HG03457 (cell line): Measurements from ENCODE around the gene ATG16L2.

Experiments used
- ATAC-seq: cut with Tn5 transposase; IDR thresholded peaks from one replicate; pipeline ENCODE4 v1.9.1; 2021; ENCODE audit warnings: moderate number of reproducible peaks; ENCODE audit not compliant: unreplicated experiment

ATG16L2 gene

DNA sequence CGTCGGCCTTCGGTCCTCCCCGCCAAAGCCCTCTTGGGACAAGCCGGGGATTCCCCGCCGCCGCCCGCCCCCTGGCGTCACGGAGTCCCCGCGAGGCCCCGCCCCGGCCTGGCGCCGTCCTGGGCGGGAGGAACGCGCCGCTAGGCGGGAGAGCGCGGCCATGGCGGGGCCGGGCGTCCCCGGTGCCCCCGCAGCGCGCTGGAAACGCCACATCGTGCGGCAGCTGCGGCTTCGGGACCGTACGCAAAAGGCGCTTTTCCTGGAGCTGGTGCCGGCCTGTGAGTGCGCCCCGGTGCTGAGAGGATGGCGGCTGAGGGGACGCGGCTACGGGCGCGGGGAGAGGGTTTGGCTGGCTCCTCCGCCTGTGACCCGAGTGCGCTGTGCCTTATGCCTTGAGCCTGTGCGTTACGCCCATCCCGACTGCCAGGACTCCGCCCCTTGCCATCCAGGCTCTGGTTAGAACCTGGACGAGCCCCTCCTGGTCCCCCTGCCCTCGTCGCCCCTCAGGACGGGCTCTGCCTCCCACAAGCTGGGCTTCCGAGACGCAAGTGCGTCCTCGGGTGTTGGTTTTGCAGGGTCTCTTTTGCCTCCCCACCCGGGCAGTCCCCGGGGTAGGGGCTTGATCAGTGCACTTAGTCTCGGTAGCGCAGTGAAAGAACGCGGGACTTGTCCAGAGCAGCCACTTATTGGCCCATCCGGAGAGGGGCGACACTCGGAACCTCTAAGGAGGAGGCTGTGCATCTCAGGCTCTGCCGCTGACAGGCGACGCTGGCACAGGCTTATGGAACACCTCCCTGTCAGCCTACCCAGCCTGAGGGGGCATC, at the start of gene ATG16L2:
Gene ATG16L2 (plus strand): TSS at position 126 of the 824 bp plus-strand sequence. CDS start 35 bp downstream, at position 161.
- ATAC-seq, result peak; percentile 38

GRCh38 chr11:72764503-72764902, 49.7 kb upstream of the ATG16L2 start:
- no peak for ATAC-seq

DNA sequence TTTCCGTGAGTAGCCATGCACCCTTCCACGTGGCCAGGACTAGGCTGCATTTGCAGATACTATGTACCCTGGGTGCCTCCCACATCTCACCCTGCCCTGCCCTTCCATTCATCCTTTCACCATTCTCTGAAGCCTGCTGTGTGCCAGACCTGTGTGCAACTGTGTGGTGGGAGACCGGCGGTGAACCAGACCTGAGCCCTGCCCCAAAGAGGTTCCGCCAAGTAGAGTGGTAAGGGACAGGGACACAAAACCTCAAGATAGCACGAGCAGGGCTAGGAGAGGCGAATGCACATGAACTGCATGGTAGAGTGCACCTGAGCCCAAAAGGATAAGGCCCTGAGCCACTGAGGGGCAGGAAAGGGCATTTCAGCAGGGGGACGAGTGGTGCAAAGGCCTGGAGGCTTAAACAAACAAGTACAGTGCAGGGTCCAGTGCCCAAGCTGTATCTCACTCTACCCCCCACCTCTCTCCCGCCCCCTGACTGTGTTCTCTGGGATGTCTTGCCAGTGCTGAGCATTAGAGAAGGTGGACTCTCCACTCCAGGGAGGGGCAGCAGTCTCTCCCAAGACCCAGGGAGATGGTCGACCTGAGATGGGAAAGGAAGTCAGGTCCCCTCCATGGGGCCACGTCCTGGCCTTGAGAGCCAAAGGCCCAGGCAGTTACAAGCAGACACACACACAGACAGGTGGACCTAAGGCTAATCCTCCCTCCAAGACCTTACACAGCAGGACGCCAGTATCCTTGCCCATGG, 47.9 kb upstream of the ATG16L2 start:
- ATAC-seq, result no peak

DNA sequence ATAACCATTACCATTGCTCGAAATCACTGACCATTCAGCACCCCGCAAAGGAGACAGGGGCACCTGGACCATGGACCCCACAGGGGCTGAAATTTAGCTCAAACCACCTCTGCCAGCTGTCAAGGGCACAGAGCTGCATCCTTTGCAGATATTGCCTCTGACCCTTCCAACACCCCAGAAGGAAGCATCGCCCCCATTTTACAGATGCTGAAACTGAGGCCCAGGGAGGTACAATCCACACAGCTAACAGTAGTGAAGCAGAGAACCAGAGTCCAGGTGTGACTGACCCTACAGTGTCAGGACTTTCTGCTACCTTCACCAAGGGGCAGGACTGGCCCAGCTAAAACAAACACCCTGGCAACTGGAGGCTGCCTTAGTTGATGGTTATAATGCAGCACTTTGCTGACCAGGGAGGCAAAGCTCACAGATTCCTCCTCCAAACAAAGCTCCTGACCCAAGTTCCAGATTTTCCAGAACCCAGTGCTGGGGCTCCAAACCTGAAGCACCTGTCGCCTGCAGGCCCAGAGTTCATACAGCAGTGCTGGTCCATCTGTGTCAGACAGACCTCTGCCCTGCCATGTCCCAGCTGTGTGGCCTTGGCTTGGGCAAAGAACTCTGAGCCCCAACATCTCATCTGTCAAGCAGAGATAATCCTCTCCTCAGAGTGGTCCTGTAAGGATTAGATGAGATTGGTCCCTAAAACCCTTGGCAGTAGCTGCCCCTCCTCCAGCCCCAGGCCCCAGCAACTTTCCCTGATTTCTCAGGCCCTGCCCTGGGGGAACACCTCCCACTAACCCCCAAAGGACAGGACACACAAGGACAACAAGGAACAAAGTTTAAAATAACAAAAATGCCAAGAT, 46.8 kb upstream of the ATG16L2 start:
- ATAC-seq, result no peak

GRCh38 chr11:72768581-72768980, 45.6 kb upstream of the ATG16L2 start:
- no peak for ATAC-seq

GRCh38 chr11:72769680-72770079, 44.5 kb upstream of the ATG16L2 start:
- ATAC-seq, result no peak

- no peak for ATAC-seq
Measured at GRCh38 chr11:72770799-72771198, 43.4 kb upstream of the ATG16L2 start.

DNA sequence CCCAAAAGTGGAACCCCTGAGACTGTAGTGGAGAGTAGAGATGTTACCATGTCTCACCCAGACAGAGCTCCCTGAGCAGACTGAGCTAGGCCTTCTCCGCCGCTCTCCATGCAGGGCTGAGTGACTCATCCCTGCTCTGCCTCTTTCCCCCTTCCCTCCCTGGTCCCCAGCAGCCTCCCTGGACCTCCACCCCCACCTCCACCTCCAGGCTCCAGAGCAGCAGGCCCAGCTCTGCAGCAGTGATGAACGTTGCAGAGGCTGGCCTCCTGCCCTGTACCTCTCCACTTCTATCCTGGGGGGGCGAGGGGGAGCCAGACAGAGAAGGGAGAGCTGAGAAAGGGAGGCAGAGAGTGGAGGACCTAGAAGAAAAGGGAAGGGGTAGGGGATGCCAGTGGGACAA, 42.7 kb upstream of the ATG16L2 start:
- ATAC-seq, result no peak

- no peak for ATAC-seq
Measured at GRCh38 chr11:72772059-72772458, 42.2 kb upstream of the ATG16L2 start.

- ATAC-seq, result no peak
Measured at GRCh38 chr11:72773291-72773690, 40.9 kb upstream of the ATG16L2 start.

GRCh38 chr11:72773696-72774095, 40.5 kb upstream of the ATG16L2 start:
- ATAC-seq, result no peak

DNA sequence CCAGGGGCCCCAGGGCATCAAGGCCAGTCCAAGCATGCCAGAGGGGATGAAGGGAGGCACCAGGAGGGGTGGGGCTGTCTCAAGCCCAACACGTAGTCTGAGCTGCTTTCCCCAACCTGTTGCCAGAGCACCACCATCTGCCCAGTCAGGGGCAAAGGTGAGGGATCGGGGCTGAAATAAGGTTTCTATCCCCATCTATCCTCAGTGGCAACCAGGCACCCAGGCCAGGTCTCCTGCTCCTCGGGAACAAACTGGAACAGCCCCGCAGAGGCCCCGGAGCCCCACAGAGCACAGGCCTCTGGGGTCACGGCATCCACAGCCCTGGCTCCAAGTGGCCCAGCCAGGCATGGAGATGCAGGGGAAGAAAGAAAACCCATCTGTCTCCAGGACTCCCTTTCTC, 39.7 kb upstream of the ATG16L2 start:
- no peak for ATAC-seq

DNA sequence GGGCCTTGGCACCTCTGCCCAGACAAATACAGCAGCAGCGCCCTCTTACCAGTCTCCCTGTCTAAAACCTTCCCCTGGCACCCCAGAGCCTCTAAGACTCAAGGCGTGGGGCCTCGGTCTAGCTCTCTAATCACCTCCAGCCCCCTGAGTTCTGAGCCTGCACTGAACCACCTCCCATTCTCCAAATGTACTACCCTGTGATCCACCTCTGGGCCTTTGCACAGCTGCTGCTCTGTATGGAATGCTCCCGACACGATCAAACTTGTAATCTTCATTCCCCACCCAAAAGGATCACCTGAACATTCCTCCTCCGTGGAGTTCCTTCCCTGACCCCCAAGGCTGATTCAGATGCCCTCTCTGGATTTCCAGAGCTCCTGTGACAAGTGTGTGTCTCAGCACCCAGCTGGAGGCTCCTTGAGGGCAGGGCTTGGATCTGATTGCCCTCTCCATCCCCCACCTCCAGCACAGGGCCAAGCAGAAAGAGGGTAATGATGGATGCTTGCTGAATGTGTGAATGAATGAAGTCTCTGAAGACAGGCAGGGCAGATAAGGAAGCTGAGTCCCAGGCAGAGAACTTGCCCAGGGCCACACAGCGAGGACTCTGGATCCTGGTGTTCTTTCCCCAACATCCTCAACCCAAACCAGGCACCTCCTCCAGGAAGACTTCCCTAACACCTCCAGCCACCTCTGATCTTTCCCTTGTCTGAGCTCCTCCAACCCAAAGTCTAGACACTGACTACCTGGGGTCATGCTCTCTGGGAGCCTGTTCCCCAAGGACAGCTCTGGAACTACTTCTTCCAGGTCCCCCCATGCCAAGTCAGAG, 38.7 kb upstream of the ATG16L2 start:
- no peak for ATAC-seq

DNA sequence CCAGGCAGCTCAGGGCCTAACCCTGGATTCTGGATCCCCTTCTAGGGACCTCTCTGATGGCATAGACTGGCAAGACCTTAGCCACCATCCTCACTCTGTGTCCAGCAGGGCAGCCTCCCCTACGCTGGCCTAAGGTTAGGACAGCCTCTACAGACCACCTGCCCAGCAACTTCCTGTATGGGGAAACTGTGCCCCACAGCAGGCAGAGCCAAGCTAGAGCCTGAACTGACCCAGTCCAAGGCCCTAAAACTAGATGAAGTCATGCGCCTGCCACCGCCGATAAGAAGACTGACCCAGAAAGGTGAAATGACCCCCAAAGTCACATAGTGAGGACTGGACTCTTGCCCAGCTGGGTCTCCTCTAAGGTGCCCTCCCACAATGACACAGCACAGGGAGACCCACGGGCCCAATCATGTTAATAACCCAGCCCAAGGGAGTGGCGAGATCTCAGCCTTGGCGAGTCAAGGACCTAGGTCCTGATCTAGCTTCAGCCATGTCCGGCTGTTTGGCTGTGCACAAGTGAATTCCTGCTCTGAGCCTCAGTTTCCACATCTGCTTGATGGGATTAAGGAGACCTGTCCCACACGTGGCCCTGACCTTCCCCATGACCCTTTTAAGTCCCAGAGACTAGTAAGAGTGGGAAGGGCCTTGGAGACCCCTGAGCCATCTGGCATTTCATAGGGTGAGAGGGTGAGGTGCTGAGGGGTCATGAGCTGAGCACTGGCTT, 37.9 kb upstream of the ATG16L2 start:
- ATAC-seq, result no peak

- no peak for ATAC-seq
Measured at GRCh38 chr11:72776844-72777754, 37.1 kb upstream of the ATG16L2 start.

GRCh38 chr11:72777755-72778278, 36.4 kb upstream of the ATG16L2 start:
- no peak for ATAC-seq

DNA sequence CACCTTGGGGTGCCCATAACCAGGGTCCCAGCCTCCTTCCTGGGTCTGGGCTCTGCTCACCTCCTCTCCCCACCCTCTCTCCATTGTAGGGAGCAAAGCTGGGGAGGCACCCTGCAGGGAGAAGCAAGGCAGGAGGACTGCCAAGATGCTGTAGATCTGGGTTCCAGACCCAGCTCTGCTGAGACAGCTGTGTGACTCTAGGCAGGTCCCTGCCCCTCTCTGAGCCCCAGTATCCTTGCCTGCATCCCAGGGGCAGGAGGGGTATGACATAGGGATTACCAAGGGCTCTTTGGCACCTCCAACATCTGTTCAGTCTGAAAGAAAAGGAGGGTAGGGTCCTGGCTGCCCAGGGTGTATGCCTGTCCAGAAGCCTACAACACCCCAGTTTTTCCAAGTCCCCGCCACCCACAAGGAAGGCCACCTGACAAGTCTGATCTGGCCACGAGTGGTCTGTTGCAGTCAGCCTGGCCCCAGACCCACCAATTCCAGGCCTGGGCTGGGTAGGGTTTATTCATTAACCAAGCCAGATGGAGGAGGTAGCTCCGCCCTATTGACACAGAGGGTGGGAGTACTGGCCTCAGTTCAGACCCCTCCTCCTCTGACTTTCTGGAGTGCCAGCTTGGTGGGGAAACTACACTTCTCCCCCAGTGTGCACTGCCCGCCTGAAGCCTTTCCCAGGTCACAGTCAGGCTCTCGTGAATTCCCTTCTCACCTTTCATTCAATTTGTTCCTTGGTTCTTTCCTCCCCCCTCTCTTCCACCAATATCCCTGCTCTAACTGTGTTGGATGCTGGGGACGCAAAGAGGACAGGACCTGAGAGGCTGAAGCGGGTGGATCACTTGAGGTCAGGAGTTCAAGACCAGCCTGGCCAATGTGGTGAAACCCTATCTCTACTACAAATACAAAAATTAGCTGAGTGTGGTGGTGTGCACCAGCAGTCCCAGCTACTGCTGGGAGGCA, 35.4 kb upstream of the ATG16L2 start:
- ATAC-seq, result no peak
